Keratinocyte (primary cell): Measurements from ENCODE around the gene CYP27B1.

Source experiments
- EZH2 ChIP-seq: IDR thresholded peaks from one replicate; pipeline ENCODE4 v1.6.1; 2012; ENCODE audit warnings: inconsistent platforms, mild to moderate bottlenecking, low read length, moderate library complexity
- TF ChIP-seq, protein P1 (sequence below), 3 experiments: IDR thresholded peaks in 1 of 3; conservative IDR thresholded peaks in 1 of 3; optimal IDR thresholded peaks in 1 of 3; 2 replicates in 2 of 3; 3 replicates in 1 of 3; pipeline versions ENCODE3 to v1.5.1; 2011; ENCODE audit warnings: low read length in 3 of 3, mild to moderate bottlenecking in 3 of 3, moderate library complexity in 2 of 3, control low read depth in 1 of 3, inconsistent platforms in 1 of 3; ENCODE audit not compliant: insufficient read depth in 2 of 3; ENCODE audit errors: extremely low read depth in 1 of 3

DNA sequence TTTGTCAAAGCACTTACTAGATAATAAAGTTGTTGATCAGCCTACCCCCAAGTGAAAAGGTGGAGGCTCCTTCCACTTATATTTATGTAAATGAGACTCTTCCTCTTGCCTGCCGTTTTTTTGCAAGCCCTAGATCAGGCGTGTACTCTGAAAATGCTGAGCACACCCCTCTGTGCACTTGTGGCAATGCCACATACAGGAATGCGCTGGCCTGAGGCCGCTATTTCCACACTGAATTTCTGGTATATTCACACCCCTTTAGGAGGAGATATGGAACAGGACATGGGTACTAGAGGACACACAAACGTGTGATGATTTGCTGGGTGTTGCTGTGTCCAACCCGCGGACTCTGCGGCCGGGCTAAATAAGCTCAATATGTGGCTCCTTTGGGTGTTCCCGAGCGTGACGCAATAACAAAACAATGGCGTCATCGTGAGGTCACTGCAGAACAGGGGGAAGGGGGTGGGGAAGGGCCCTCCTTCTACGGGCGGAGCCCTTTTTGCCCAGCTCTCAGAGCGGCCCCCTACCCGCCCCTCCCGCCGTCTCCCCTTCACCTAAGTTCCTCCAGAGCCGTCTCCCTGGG, 22.6 kb downstream of the CYP27B1 start:
- TF ChIP-seq, protein P1, sequence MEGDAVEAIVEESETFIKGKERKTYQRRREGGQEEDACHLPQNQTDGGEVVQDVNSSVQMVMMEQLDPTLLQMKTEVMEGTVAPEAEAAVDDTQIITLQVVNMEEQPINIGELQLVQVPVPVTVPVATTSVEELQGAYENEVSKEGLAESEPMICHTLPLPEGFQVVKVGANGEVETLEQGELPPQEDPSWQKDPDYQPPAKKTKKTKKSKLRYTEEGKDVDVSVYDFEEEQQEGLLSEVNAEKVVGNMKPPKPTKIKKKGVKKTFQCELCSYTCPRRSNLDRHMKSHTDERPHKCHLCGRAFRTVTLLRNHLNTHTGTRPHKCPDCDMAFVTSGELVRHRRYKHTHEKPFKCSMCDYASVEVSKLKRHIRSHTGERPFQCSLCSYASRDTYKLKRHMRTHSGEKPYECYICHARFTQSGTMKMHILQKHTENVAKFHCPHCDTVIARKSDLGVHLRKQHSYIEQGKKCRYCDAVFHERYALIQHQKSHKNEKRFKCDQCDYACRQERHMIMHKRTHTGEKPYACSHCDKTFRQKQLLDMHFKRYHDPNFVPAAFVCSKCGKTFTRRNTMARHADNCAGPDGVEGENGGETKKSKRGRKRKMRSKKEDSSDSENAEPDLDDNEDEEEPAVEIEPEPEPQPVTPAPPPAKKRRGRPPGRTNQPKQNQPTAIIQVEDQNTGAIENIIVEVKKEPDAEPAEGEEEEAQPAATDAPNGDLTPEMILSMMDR (optimal IDR thresholded peaks at IDR 0.05 in 1 of 3, IDR thresholded peaks at IDR 0.05 in 1 of 3, conservative IDR thresholded peaks at IDR 0.05 in 1 of 3; ENCODE audit: extremely low read depth in 1 of 3, insufficient read depth in 2 of 3, low read length in 3 of 3), result no peak
- no peak for TF ChIP-seq EZH2
